ENCODE measurements around the gene NAXD.

GRCh38 chr13:110657196-110657595 lies 41.9 kb downstream of the NAXD start:
- no peak for TF ChIP-seq EZH2 (IDR thresholded peaks at IDR 0.05)
- no peak for TF ChIP-seq POLR2AphosphoS5 (IDR thresholded peaks at IDR 0.05; ENCODE audit: borderline replicate concordance, low read depth, low read length)

Measured in SK-N-MC (cell line).